Astrocyte of the cerebellum (primary cell): Measurements from ENCODE around the gene TMEM229B.

Source experiments
- DNase-seq: peaks from one replicate; pipeline ENCODE4 v3.0.0-alpha.2; 2011; ENCODE audit warnings: low read depth
- H3K4me3 ChIP-seq: 2 replicates; pipeline ENCODE4 v1.5.1; 2011; ENCODE audit warnings: mild to moderate bottlenecking, low read depth, low read length, moderate library complexity
- CTCF ChIP-seq: IDR thresholded peaks from 2 replicates; pipeline ENCODE4 v1.5.1; 2012; ENCODE audit warnings: low read length, low read depth, moderate library complexity, mild to moderate bottlenecking; ENCODE audit errors: missing control alignments
- in situ Hi-C: cut with HindIII; loops from 2 replicates; pipeline ENCODE4 v1.10.0; 2017; ENCODE audit warnings: low sequenced_read_pairs

The TMEM229B gene

GRCh38 chr14:67483579-67484285, 4.8 kb downstream of the TMEM229B start:
- DNase-seq: no peak
- H3K4me3 ChIP-seq: no peak overlapping the region
- no peak for TF ChIP-seq CTCF
- in situ Hi-C loops: no loop called here

GRCh38 chr14:67482231-67483164, 6.0 kb downstream of the TMEM229B start:
- in situ Hi-C loops: no loop called here

GRCh38 chr14:67480011-67480410, 8.5 kb downstream of the TMEM229B start:
- TF ChIP-seq CTCF: no peak
- H3K4me3 ChIP-seq: no peak overlapping the region
- in situ Hi-C loops: no loop called here
- no peak for DNase-seq

More at GRCh38 chr14:67482231-67483164, 6.0 kb downstream of the TMEM229B start:
- no peak for TF ChIP-seq CTCF
- H3K4me3 ChIP-seq: no peak overlapping the region
- DNase-seq: no peak

DNA sequence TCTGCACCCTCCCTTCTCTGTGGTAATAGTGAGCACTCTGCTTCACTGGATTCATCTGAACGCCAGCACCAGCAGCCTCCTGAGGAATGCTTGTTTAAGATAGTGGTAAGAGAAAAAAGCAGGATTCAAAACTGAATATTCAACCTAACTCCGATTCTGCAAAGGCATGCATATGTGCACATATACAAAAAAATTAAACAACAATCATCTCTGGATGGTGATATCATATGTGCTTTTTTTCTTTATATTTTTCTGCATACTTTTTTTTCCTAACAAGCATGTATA, 9.8 kb downstream of the TMEM229B start:
- DNase-seq: no peak
- in situ Hi-C loops: no loop called here
- no peak for TF ChIP-seq CTCF
- H3K4me3 ChIP-seq: no peak overlapping the region

DNA sequence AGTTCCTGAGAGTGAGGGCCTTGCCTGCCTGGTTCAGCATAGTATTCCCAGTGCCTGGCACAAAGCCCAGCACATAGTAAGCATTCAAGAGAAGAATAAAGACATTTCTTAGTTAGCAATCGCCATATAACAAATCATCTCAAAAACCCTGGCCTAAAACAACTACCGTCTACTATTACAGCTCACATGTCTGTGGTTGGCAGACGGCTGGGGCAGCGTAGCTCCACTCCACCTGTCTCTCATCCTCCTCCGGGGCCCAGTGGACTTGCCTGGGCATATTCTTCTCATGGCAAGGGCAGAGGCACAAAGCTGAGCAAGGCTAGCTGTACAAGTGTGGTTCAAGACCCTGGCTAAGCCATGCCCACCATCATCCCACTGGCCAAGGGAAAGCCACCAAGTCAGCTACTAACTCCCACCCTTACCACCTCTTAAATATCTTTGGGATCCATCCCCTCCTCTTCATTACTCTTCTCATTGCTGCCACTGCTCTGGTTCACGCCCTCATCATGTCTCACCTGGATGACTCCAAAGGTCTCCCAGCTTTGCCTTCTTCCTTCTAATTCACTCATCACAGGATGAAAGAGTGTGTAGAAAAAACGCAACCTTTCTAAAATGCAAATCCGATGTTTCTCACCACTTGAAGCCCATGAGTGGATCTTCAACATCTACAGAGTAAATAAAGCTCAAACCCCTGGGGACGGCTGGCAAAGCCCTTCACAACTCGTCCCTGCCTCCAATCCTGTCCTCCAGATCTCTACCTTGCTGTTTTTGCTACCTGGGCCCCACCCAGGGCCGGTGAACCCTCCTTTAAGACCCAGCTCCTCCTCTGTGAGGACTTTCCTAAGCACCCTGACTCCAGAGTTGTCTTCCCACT, 10.4 kb downstream of the TMEM229B start:
- no peak overlapping the region for H3K4me3 ChIP-seq
- no peak for TF ChIP-seq CTCF
- in situ Hi-C loops: no loop called here
- no peak for DNase-seq

DNA sequence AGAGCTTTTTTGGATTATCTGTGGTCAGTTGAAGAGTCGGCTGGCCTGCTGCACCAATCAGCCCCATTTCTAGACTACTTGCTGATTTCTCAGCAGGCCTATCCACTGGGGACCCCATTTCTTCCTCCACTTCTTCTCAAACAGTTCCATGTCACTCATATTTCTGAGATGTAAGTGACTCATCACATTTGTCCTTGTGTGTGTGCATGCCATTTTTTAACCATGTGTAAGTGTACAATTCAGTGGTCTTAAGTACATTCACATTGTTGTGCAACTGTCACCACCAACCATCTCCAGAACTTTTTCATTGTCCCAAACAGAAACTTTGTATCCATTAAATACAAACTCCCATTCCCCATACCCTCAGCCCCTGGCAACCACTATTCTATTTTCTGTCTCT, 14.2 kb downstream of the TMEM229B start:
- in situ Hi-C loops: no loop called here
- no peak for TF ChIP-seq CTCF
- no peak overlapping the region for H3K4me3 ChIP-seq
- no peak for DNase-seq
